ENCODE results near the gene OAF.
A peak's percentile ranks its signal among the peaks of the same experiment; 100 is the strongest.

The OAF gene

GRCh38 chr11:120205596-120206161 lies 5.2 kb upstream of the OAF start:
- no peak for DNase-seq

GRCh38 chr11:120207512-120207911 lies 3.3 kb upstream of the OAF start:
- DNase-seq: no peak

GRCh38 chr11:120208001-120208441 lies 2.8 kb upstream of the OAF start:
- no peak for DNase-seq

- DNase-seq: peak; percentile 31 to 56
These were observed 2.1 kb upstream of the OAF start for GRCh38 chr11:120208777-120209176.

GRCh38 chr11:120209746-120210625 lies 846 bp upstream of the OAF start:
- no peak for DNase-seq

- no peak for DNase-seq
These were observed 858 bp downstream of the OAF start for GRCh38 chr11:120211522-120212258.

GRCh38 chr11:120212259-120212878 lies 1.5 kb downstream of the OAF start:
- no peak for DNase-seq

GRCh38 chr11:120212926-120213325 lies 2.1 kb downstream of the OAF start:
- no peak for DNase-seq

GRCh38 chr11:120214581-120214980 lies 3.7 kb downstream of the OAF start:
- DNase-seq: no peak

- DNase-seq: no peak
These were observed 4.8 kb downstream of the OAF start for GRCh38 chr11:120215634-120216033.

GRCh38 chr11:120216426-120217102 lies 5.7 kb downstream of the OAF start:
- DNase-seq: no peak

- no peak for DNase-seq
These were observed 6.7 kb downstream of the OAF start for GRCh38 chr11:120217526-120217925.

- DNase-seq: no peak
These were observed 7.3 kb downstream of the OAF start for GRCh38 chr11:120217941-120218694.

- DNase-seq: no peak
These were observed 7.8 kb downstream of the OAF start for GRCh38 chr11:120218695-120219033.

GRCh38 chr11:120219232-120219937 lies 8.6 kb downstream of the OAF start:
- no peak for DNase-seq

GRCh38 chr11:120219938-120220746 lies 9.3 kb downstream of the OAF start:
- DNase-seq: no peak

- DNase-seq: no peak
These were observed 9.9 kb downstream of the OAF start for GRCh38 chr11:120220747-120221037.

- DNase-seq: no peak
These were observed 10.4 kb downstream of the OAF start for GRCh38 chr11:120221115-120221752.

GRCh38 chr11:120222916-120223315 lies 12.1 kb downstream of the OAF start:
- no peak for DNase-seq

GRCh38 chr11:120223793-120224192 lies 13.0 kb downstream of the OAF start:
- no peak for DNase-seq

Measured in SW 1271 (cell line).